ENCODE data around the gene PALMD.

PALMD gene

GRCh38 chr1:99635664-99636063 lies 10.2 kb upstream of the PALMD start:
- DNase-seq = no peak

DNA sequence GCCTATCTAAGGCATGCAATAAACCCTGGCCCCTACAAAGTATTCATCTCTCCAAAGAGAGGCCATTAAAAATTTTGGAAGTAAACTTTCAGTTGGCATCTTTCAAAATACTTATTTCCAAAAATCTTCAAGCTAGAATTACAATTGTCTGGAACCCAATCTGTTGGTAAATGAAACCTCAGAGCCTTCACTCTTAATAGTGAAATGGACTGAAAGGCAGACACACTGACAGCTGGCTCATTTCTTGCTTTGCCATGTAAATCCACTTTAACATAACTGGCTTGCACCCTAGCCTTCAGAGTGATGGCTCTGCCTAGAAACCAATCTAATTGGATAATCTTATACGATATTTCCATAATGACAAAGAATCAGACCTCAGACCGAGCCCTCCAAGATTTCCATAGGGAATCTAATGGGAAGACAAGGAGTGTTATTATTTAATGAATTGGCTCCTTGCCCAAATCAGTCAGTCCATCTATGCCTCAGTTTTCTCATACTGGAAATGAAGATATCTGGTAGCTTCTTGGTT lies 9.2 kb upstream of the PALMD start:
- no peak for DNase-seq

DNA sequence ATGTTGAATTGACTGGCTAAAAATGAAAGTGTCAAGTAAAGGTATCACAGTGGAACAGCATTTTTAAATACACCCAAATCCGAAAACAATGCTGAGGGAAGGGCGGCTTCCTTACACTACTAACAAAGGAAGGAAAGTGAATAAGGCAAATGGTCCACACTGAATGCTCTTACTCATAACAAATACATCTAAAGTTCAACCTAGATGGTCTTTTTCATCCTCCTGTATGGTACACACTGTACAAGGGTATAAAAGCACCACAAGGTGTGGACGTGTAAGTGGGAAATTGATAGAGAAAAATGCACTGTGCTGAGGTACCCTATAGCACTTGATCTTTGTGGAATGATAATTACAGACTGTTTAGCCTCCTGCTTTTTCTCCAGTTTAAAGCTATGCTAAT lies 7.1 kb upstream of the PALMD start:
- no peak for DNase-seq

DNA sequence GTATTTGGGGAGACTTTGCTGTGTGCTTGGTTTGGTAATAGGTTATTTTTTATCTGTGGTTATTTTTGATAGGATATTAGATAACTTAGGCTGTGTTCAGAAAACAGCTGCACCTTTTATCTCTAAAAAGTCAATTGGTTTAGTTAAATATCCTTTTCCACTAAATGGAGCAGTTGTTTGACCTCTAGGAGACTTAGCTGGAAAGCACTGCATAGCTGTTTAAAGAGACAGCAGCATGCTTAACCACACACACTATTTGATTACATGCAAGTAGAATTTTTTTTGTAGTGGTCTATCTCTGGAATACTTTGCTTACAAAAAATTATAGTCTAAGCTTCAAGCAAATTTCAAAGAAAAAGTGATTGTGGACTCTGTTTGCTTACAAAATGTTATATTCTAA lies 6.5 kb upstream of the PALMD start:
- DNase-seq = no peak

DNA sequence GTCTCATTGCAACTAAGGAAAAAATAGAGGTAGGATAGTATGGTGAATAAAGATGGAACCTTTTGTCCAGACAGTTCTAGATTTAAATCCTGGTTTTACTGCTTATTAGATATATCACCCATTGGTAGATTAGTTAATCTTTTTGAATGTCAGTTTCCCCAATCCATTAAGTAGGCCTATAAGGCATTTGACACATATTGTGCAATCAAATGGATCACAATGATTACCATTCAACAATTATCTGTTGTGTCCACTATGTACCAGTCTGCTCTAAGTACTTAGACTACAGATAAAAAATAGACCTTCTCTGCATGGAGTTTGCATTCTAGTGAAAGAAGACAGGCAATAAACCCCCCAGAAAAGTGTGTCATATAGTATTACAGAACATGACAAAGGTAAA lies 6.0 kb upstream of the PALMD start:
- no peak for DNase-seq

DNA sequence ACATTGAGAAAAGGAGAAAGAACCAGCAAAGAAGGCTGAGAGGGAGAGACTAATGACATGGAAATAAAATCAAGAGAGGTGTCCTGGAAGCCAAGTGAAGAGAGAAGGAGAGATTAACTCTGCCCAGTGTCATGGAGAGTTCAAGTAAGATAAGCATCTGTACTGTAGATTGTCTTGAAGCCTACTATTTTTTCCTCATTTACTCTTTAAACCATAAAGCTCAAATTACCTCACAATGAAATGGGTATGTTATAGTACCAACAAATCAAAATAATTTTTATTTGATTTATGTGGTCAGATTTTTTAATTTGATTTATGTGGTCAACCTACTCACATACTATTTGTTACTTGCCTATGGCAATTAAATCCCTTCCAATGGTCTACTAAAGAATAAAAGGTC lies 5.2 kb upstream of the PALMD start:
- DNase-seq = no peak

- DNase-seq = no peak
These were observed 4.4 kb upstream of the PALMD start for GRCh38 chr1:99641558-99641957.

DNA sequence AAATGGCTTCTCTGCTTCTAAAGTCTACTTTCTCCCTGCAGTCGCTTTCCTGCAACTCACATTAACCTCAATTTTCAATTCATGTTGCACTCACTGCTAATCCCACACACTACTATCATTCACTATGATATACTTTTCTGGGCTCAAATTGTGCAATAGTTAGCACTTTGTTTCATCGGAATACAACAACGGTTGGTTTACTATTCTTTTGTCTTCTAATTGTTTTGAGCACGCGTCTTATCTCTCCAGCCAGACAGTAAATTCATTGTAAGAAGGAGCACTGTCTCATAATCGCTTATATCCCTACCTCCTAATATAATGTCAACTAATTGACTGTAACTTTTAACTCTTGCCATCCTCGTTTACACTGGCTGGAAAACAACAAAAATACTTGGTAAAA lies 3.9 kb upstream of the PALMD start:
- DNase-seq = no peak

GRCh38 chr1:99643021-99643779 lies 2.7 kb upstream of the PALMD start:
- DNase-seq = no peak

- no peak for DNase-seq
These were observed 1.5 kb upstream of the PALMD start for GRCh38 chr1:99644279-99645004.

DNA sequence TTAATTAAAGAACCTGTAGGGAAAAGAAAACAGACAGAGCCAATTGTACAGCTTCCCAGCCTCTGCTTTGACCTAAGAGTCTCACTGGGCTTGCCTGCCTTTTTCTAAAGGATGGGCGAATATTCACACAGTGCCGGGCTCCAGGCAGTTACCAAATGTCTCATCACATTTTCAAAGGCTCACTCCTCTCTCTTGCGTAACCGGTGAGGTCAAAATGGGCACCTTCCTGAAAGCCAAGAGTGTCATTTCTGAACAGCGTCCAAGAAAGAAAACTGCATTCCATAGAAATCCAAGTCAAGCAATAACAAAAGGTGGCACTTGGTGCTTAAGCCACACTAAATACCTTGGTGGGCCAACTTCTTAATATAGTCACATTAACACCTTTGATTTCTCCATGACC lies 710 bp upstream of the PALMD start:
- DNase-seq = peak; percentile 30

- DNase-seq = no peak
These were observed 955 bp downstream of the PALMD start for GRCh38 chr1:99646868-99647267.

DNA sequence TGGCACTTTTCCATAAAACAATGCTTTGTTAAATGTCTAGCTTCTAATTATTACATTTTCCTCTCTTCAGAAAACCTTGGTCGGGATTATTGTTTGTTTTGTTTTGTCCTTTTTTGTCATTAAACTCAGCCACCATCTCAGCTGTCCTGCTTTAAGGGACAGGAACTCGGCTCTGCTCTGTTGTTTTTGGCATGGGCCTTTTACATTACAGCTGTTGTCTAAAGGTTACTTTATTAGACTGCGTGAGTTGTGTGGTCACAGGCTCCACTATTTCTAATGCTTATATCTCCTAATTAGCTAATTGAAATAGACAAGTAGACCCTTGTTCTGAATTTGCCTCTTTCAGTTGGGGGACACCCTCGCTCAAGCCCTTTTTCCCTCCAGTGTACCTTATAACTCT lies 1.6 kb downstream of the PALMD start:
- DNase-seq = peak; percentile 27

- DNase-seq = peak; percentile 27
These were observed 2.2 kb downstream of the PALMD start for GRCh38 chr1:99648107-99648506.

DNA sequence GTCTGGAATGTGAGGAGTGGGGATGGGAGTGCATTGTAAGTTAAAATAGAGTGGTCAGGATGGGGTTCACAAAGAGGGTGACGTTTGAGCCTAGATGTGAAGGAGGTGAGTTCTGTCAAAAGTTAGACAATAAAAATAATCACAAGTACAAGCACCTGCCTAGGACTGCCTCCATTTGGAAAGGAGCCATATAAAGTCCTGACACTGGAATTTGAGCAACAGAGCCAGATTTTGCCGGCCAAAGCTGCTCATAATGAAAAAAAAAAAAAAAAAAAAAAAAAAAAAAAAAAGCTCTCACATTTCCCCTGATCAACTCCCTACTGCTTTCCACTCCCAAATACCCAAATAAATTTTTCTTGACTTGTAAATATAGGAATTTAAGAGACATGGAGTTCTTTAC lies 4.1 kb downstream of the PALMD start:
- DNase-seq = no peak

DNA sequence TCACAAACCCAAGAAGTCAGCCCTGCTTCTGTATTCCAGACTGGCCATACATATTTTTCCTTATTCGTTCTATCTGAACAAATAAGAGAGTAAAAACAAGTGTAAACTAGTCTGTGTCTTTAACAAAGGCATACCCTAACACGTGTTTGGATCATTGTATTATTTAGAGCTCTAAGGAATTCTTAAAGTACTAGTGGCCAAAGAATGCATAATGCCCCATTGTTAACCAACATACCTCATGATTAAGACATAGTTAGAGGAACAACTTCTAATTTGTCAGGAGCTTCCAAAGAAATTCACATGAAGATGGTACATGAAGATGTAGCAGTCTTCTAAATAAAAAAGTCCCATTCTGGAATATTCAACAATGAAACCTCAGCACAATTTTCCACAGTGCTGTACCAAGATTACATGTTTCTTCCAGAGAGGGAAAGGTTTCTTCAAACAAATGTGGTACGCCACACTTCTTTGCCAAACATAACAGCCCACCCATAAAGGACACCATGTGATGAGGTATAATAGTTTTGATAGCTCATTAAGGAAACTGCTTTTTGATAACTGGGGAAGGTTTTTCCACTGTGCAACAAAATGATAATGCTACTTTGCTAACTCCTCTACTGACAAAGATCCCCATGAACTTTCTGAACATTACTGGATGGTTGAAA lies 5.0 kb downstream of the PALMD start:
- no peak for DNase-seq

- no peak for DNase-seq
These were observed 7.0 kb downstream of the PALMD start for GRCh38 chr1:99652881-99653281.

DNA sequence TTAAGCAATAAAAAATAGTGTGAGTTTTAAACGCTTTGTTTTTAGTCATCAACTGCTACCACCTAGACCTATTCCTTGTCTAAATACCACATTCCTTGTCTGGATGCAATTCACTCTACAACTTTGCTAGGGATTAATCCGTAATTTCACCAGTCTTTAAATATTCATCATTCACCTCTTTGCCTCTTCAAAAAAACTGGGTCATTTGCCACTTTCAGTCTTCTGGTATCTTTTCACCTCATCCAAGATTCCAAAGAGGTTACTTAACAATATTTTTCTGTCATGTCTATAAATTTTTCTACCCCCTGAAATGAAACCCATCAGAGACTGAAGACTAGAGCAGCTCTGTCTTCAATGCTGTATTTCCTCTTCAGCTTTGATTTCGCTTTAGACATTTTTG lies 9.5 kb downstream of the PALMD start:
- DNase-seq = no peak

DNA sequence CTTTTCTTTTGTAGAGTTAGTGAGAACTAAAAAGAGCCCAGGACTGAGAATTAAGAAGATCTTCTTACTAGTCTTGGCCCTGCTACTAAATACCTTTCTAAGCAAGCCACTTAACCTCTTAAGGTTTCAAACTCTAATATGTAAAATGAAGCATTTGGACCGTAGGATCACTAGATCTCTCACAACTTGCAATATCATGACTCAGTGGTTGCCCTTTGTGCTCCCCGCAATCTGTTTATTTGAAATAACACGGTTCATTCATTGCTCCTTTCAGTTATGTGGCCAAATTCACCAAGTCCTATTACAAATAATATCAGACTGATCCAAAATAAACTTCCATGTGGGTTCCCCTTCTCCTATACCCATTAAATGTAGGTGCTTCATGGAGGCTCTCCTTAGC lies 10.8 kb downstream of the PALMD start:
- DNase-seq = no peak

DNA sequence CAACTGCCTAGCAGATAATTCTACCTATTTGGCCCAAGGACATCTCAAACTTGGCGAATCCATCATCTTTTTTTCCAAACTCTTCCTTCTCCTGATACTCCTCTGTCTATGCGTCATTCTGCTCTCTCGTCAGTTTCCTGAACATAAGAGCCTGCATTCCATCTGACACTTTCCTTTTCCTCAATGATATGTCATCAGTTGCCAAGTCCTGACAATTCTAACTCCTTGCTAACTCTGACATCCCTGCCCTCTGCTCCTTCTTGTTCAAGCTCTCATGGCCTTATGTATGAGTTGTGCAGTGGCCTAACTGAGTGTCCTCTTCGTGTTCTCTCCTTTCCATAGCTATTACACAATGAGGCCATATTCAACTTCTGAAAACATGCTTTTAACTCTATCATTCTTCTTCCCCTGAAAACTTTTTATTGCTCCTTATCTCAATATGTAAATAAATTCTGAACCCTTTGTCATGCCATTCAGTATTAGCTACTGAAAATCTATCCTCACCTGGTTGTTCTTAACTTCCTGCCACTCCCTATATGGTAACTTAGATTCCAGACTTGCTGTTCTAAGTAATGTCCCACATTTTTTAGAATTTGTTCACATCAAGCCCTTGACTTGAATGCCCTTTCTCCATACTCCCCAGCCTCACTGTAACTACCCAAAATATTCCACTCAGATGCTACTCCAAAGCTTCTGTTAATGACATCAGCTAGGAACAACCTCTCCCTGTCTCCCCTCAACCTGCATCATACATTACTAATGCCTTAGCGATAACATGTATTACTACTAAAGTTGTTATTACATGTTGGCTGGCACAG lies 11.5 kb downstream of the PALMD start:
- DNase-seq = no peak

DNA sequence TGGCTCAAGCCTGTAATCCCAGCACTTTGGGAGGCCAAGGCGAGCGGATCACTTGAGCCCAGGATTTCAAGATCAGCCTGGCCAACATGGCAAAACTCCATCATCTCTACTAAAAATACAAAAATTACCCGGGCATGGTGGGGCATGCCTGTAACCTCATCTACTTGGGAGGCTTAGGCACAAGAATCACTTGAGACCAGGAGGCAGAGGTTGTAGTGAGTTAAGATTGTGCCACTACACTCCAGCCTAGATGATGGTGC lies 12.0 kb downstream of the PALMD start:
- DNase-seq = no peak

GRCh38 chr1:99659755-99660210 lies 13.9 kb downstream of the PALMD start:
- DNase-seq = peak; percentile 84

DNA sequence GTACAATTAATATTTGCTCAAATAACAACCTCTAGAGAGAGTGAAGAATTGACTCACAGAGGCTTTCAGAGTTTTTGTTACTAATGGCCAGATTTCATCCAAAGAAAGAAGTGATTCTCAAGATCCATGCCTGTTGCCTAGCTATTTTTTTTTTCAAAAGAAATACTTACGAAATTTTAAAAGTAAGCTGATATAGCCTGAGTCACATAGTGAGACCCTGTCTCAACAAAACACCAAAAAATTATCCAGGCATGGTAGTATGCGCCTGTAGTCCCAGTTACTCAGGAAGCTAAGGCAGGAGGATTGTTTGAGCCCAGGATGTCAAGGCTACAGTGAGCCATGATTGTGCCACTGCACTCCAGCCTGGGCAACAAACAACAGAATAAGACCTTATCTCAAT lies 14.6 kb downstream of the PALMD start:
- DNase-seq = no peak
